CD4-positive, alpha-beta T cell treated with Interleukin-17A for 1 hour (primary cell): ENCODE results near the gene MAN1A2.

Experiments used
- DNase-seq: peaks from one replicate; pipeline ENCODE4 v3.0.0-alpha.2; 2020

The MAN1A2 gene

GRCh38 chr1:117562581-117563491 is 195.6 kb downstream of the MAN1A2 start:
- no peak for DNase-seq

- no peak for DNase-seq
Measured at GRCh38 chr1:117563492-117563875, 196.2 kb downstream of the MAN1A2 start.

GRCh38 chr1:117564227-117565075 is 197.2 kb downstream of the MAN1A2 start:
- DNase-seq = no peak

- no peak for DNase-seq
Measured at GRCh38 chr1:117565076-117565556, 197.9 kb downstream of the MAN1A2 start.

- DNase-seq = no peak
Measured at GRCh38 chr1:117565745-117566455, 198.7 kb downstream of the MAN1A2 start.

GRCh38 chr1:117566556-117566955 is 199.3 kb downstream of the MAN1A2 start:
- no peak for DNase-seq

DNA sequence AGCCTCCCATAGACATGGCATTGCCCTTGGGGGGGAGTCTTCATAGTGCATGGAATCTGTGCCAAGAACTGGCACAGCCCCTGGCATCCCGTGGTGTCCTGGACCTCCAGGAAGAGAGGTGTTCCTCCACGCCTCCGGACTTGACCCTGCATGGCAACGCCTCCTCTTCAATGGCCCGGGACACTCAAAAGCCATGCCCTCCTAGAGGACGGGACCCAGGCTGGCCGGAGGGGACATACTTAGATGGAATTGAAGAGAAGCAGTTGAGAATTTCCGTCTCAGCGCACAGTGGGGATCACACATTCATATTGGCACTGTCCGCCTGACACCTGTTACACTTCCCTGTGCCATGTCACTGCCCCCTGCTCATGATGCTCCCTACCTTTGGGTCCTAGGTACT is 200.2 kb downstream of the MAN1A2 start:
- DNase-seq = no peak

DNA sequence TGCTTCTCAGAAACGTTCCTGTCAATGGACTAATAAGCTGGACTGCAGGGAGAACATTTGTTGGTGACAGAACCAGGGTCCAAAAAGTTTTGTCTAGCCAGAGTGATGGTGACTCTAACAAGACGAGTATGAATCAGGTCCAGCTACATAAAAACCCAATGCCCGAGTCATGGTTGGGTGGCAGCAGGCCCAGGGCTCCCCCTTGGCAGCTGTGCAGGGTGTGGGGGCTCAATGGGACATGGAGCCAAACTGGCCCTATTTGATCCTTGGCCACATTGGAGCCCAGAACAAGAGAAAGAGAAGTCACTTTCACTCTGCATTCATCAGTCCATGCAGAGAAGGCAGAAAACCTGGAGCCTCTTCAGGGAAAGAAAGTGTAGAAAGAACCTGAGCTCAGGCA is 200.7 kb downstream of the MAN1A2 start:
- no peak for DNase-seq

GRCh38 chr1:117568999-117569398 is 201.8 kb downstream of the MAN1A2 start:
- no peak for DNase-seq

DNA sequence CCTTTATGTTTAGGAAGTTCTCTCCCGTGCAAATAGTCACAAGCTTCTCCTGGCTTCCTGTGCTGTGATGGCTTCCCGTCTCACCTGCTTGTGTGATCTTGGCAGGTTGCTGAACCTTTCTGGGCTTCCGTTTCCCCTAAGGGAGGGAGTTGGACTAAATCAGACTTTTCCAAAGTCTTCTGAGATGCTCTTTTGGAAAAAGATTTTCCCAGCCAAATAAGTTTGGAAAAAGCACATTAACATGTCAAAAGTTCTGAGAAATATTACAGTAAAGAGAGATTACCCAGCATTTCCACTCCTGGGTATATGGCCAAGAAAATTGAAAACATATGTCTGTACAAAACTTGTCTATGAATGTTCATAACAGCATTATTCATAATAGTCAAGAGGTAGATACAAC is 202.6 kb downstream of the MAN1A2 start:
- DNase-seq = no peak

GRCh38 chr1:117570988-117571409 is 203.8 kb downstream of the MAN1A2 start:
- DNase-seq = no peak

DNA sequence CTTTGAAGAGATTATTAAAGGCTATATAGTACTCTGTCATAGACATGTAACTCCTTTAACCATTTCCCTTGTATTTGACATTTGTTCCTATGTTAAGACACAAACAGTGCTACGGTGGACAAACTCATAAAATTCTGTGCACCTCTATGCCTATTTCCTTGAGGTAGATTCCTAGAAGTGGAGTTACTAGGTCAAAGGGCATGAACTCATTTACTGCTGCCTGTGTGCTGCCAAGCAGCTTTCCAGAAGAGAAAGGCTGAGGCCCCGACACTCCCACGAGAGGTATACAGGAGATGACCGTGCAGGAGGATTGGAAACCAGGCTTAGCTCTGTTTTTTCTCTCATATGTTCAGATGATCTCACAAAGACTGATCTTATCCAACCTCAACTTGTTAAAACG is 204.2 kb downstream of the MAN1A2 start:
- DNase-seq = no peak

DNA sequence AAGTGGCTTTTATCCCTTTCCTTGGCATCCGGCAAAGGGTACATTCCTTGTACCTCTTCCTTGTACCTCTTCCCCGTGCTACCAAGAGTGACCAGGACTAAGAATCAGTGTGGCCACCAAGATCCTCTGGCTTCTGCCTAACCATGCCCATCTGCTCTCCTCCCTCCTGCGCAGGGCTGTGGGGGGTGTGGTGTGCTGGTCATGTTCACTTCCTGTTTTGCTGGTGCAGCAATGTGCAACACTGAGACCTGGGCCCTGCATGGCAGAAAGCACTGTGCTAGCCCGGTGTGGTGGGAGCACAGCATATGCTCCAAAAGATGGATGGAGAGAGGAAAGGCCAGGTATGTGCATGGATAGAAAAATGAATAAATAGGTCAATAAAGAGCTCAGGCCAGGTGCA is 205.3 kb downstream of the MAN1A2 start:
- DNase-seq = peak; percentile 44

DNA sequence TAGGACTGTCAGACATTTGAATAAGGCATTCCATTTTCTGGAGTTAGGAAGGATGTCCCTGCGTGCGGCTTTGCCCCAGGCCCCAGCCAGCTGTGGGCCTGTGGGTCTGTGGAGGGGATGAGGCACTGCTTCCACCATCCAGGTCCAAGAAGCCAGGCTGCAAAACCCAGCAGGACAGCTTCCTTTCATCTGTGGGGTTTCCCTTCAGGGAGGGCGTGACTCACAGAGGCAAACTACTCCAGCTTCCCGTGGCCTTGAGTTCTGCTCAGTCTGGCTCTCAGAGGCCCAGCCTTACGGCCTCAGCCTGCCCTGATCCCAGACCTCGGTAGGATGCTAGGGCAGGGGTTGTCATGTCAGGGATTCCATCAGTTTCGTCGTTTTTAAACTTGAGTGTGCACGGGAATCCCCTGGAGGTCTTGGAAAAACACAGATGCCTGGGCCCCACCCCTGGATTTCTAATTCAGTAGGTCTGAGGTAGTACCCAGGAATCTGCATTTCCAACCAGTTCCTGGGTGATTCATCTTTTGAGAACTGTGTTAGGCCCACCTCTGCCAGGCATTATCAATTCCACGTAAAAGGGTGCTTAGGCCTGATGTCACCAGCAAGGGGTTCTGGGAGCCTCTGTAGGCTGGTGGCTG is 206.3 kb downstream of the MAN1A2 start:
- DNase-seq = no peak

DNA sequence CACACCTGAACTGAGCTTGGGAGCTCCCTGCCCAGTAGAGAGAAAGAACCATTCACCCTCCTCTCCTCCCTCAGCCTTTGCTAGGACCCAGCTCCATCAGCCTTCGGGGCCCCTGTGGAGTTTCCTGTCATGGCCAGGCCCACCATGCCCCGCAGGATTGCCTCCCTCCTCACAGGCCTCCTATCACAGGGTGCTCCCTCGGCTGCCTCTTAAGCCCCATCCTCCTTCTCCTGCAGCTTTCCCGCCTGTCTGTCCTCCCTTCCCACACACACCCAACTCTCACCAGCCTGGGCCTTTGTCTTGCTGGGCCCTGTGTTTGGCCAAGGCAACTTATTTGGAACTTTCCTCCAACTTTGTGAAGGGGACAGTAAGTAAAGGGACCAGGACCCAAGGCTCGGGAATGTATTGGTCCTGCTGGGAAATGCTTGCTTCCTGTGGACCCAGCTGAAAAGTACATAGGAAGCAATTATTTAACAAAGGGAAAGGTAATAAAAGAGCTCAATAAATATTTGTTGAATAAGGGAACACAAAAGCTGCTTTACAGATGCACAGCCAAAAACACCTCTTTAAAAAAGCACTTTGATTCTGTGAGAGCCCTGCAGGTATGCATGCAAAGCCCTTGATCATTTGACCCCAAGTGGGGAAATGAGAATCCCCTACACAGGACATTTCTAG is 207.0 kb downstream of the MAN1A2 start:
- no peak for DNase-seq

DNA sequence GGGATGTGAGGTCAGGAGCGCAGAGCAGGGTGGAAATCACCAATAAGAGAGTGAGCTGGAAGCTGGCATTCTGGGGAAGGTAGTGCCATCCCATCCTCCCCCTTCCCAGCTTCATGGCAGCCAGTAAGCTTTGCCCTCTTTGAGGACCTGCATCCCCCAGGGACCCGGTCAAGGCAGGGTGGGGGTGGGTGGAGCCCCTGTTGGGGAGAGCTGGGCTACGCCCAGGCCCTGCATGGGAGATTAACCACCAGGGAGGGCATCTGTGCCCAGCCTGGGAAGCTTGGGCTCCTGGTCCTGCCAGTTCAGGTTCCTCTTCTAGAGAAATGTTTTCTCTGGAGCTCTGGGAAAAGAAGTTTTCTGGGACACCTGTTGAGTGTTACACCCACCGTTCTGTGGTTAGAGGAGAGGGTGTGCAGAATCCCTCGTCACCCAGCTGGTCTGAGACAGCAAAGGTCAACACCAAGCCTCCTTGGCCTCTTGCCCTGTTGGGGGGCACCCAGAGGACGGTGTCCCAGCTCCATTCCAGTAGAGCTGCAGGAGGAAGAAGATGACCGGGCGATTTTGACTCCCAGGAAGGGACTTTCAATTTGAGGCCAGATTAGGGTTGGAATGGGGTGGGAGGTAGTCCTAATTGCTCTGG is 208.5 kb downstream of the MAN1A2 start:
- DNase-seq = no peak

- no peak for DNase-seq
Measured at GRCh38 chr1:117576236-117576635, 209.0 kb downstream of the MAN1A2 start.

- DNase-seq = no peak
Measured at GRCh38 chr1:117577191-117577885, 210.1 kb downstream of the MAN1A2 start.

DNA sequence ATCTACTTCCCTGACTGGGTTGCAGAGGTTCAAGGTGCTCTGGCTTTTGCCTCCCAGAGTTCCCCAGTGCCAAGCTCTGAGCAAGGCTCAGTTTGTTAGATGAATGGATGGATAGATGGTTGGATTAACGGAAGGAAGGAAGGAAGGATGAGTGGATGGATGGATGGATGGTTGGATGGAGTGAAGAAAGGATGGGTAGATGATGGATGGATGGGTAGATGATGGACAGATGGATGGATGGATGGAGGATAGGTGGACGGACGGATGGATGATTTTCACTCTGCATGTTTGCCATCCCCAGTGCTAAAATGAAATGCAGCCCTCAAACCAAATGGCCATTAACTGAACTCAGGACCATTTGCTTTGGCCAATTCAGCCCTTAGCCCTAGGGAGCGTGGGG is 211.2 kb downstream of the MAN1A2 start:
- DNase-seq = no peak
